Neural cell (in vitro differentiated cells): Measurements from ENCODE around the gene LZTS2.

ENCODE experiments used
- EZH2 ChIP-seq: fragments of 200-600, 300-800 bp; shearing (Covaris generic), sonication (generic); IDR thresholded peaks from 2 replicates; pipeline ENCODE4 v1.6.1; 2014; ENCODE audit warnings: antibody characterized with exemption, low read length, borderline replicate concordance, mild to moderate bottlenecking; ENCODE audit not compliant: insufficient read depth, poor library complexity, severe bottlenecking
- MXI1 ChIP-seq: fragments of 450-650 bp; conservative IDR thresholded peaks from 2 replicates; pipeline ENCODE4 v1.6.1; 2014; ENCODE audit warnings: antibody characterized with exemption, mild to moderate bottlenecking; ENCODE audit not compliant: poor library complexity, severe bottlenecking
- POLR2AphosphoS5 ChIP-seq: IDR thresholded peaks from 2 replicates; pipeline ENCODE4 v1.6.1; 2012
- SMC3 ChIP-seq: fragments of 450-650 bp; conservative IDR thresholded peaks from 2 replicates; pipeline ENCODE4 v1.6.1; 2014; ENCODE audit warnings: antibody characterized with exemption, mild to moderate bottlenecking, moderate library complexity; ENCODE audit not compliant: poor library complexity
- TAF1 ChIP-seq: IDR thresholded peaks from 2 replicates; pipeline ENCODE4 v1.6.1; 2012; ENCODE audit warnings: low read depth
- TF ChIP-seq, protein P1 (sequence below): fragments of 450-650 bp; IDR thresholded peaks from 2 replicates; pipeline ENCODE4 v1.5.1; 2014; ENCODE audit warnings: antibody characterized with exemption, mild to moderate bottlenecking, moderate library complexity; ENCODE audit not compliant: poor library complexity, severe bottlenecking
- TF ChIP-seq, protein P2 (sequence below): IDR thresholded peaks from 2 replicates; pipeline ENCODE4 v1.6.1; 2012; ENCODE audit warnings: borderline replicate concordance

- TF ChIP-seq, protein P1, sequence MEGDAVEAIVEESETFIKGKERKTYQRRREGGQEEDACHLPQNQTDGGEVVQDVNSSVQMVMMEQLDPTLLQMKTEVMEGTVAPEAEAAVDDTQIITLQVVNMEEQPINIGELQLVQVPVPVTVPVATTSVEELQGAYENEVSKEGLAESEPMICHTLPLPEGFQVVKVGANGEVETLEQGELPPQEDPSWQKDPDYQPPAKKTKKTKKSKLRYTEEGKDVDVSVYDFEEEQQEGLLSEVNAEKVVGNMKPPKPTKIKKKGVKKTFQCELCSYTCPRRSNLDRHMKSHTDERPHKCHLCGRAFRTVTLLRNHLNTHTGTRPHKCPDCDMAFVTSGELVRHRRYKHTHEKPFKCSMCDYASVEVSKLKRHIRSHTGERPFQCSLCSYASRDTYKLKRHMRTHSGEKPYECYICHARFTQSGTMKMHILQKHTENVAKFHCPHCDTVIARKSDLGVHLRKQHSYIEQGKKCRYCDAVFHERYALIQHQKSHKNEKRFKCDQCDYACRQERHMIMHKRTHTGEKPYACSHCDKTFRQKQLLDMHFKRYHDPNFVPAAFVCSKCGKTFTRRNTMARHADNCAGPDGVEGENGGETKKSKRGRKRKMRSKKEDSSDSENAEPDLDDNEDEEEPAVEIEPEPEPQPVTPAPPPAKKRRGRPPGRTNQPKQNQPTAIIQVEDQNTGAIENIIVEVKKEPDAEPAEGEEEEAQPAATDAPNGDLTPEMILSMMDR: no peak
- TF ChIP-seq TAF1: no peak
- TF ChIP-seq POLR2AphosphoS5: no peak
- TF ChIP-seq, protein P2, sequence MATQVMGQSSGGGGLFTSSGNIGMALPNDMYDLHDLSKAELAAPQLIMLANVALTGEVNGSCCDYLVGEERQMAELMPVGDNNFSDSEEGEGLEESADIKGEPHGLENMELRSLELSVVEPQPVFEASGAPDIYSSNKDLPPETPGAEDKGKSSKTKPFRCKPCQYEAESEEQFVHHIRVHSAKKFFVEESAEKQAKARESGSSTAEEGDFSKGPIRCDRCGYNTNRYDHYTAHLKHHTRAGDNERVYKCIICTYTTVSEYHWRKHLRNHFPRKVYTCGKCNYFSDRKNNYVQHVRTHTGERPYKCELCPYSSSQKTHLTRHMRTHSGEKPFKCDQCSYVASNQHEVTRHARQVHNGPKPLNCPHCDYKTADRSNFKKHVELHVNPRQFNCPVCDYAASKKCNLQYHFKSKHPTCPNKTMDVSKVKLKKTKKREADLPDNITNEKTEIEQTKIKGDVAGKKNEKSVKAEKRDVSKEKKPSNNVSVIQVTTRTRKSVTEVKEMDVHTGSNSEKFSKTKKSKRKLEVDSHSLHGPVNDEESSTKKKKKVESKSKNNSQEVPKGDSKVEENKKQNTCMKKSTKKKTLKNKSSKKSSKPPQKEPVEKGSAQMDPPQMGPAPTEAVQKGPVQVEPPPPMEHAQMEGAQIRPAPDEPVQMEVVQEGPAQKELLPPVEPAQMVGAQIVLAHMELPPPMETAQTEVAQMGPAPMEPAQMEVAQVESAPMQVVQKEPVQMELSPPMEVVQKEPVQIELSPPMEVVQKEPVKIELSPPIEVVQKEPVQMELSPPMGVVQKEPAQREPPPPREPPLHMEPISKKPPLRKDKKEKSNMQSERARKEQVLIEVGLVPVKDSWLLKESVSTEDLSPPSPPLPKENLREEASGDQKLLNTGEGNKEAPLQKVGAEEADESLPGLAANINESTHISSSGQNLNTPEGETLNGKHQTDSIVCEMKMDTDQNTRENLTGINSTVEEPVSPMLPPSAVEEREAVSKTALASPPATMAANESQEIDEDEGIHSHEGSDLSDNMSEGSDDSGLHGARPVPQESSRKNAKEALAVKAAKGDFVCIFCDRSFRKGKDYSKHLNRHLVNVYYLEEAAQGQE: no peak
- no peak for TF ChIP-seq MXI1
- no peak for TF ChIP-seq SMC3
- no peak for TF ChIP-seq EZH2
Measured at GRCh38 chr10:101035916-101036702, 36.5 kb downstream of the LZTS2 start.
